Thyroid gland (tissue), 4 donors: ENCODE data around the gene XIST.

Experiments used
- CTCF ChIP-seq, 6 experiments: fragments of 200-600 bp in 3 of 6; fragments of 450-650 bp in 3 of 6; sonication (generic) in 3 of 6; IDR thresholded peaks; one replicate each; pipeline ENCODE4 v1.5.1; 2016 to 2019; ENCODE audit warnings: antibody characterized with exemption in 6 of 6, mild to moderate bottlenecking in 2 of 6, inconsistent platforms in 1 of 6, moderate library complexity in 1 of 6
- POLR2A ChIP-seq, 2 donors: fragments of 450-650 bp; IDR thresholded peaks; one replicate each; pipeline ENCODE4 v1.6.1; 2017; ENCODE audit warnings: antibody characterized with exemption in 2 of 2, mild to moderate bottlenecking in 2 of 2, moderate library complexity in 1 of 2

DNA sequence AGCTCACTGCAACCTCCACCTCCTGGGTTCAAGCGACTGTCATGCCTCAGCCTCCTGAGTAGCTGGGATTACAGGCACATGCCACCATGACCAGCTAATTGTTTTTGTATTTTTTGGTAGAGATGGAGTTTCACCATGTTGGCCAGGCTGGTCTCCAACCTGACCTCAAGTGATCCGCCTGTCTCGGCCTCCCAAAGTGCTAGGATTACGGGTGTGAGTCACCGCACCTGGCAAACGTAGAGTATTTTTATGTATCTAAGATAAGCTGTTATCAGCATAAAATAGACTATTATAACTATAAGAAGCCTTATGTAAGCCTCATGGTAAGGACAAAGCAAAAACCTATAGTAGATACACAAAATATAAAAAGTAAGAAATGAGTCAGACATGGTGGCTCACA lies 14.6 kb upstream of the XIST start:
- TF ChIP-seq CTCF (IDR thresholded peaks at IDR 0.05), result no peak
- no peak for TF ChIP-seq POLR2A (IDR thresholded peaks at IDR 0.05)
